Measurements from ENCODE around the gene SMARCC2.

SMARCC2 gene

DNA sequence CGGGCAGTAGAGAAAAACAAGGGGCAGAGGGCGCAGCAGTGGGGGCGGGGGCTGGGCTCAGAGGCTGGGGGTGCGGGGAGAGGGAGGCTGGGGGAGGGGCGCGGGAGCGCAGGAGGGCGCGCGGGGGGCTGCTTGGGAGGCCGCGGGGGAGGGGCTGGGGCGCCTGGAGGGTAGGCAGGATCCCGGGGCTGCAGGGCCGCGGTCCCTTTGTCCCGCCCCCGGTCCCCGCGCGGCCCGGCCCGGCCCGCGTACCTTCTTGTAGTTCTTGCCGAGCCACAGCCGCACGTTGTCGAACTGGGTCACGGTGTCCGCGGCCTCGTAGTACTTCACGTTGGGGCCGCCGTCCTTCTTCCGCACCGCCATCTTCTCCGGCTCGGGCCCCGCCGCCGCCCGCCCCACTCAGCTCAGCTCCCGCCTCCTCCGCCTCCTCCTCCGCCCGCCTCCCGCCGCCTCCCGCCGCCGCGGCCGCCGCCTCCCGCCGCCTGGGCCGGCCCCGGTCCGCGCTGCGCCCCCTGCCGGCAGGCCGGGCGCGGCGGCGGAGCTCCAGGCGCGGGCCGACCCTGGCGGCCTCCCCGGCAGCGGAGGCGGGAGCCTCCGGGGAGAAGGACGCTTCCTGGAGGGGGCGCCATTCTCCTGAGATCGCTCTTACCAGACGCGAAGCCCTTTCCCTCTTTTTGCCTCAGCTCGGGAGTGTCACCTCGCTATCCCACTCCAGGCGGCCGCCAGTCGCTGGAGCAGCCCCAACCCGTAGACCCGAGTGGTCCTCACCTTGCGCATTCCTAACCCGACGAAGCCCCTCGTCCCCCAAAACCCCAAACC, at the start of gene SMARCC2:
SMARCC2 (minus strand) TSS at position 385 of the 819 bp plus-strand sequence; CDS start at position 363, 22 bp downstream.
- DNase-seq: peak; percentile 78 to 87

DNA sequence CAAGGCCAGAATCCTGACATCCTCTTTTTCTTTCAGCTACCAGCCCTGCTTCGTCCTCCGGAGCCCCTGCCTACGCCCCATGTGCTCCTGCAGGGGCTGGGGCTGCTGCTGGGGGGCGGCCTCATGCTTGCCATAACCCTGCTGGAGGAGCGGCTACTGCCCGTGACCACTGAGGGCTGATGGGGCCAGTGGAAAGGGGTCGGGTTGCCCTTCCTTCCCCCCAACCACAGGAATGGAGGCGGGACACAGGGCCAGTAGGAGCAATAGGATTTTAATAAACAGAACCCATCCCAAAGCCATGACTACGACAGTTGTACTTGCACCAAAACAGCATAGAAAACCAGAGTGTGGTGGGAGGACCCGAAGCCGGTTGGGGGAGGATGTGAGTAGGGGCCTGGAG, 48.3 kb upstream of the SMARCC2 start:
- no peak for DNase-seq

DNA sequence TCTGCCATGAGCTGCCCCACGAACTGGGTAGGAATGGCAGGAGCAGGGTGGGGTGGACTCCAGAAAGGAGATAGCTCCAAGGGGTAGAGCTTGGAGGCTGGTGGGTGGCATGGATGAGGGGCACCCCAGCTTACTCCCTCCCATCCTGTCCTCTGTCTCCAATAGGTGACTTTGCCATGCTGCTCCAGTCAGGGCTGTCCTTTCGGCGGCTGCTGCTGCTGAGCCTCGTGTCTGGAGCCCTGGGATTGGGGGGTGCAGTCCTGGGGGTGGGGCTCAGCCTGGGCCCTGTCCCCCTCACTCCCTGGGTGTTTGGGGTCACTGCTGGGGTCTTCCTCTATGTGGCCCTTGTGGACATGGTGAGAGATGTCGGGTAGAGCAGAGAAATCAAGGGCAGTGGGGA, 47.7 kb upstream of the SMARCC2 start:
- no peak for DNase-seq

DNA sequence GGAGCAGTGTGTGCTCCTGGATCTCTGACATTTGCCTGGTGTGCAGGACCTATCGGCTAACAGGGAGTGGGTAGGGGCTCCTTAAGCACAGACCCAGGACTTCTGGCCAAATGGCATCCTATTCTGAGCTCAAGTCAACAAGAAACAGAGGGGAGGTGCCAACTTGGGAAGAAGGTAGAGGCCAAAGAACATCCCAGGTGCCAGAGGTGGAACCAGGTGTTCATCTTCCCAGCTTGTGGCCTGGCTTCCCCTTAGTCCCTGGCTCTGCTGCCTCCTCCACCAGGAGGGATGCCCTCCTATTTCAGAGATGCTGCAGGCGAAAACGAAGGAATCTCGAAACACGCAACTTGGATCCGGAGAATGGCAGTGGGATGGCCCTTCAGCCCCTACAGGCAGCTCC, 46.8 kb upstream of the SMARCC2 start:
- no peak for DNase-seq

DNA sequence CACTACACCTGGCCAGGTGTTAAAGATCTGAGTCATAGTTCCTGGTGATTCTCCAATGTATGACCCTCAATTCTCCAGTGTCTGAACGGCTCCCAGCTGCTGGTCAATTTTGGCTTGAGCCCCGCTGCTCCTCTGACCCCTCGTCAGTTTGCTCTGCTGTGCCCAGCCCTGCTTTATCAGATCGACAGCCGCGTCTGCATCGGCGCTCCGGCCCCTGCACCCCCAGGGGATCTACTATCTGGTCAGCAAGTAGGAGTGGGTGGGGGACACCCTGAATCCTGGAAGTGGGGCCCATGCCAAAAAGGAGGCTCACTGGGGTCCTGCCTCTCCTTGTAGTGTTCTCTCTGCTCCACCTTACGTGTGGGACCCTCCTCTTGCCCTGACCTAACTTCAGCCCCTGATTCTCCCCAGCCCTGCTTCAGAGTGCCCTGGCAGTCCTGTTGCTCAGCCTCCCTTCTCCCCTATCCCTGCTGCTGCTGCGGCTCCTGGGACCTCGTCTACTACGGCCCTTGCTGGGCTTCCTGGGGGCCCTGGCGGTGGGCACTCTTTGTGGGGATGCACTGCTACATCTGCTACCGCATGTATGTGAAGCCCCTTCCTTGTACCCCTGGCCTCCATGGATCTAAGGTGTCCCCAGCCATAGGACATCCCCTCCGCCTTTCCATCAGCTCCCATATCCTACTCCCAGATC, 45.6 kb upstream of the SMARCC2 start:
- no peak for DNase-seq

DNA sequence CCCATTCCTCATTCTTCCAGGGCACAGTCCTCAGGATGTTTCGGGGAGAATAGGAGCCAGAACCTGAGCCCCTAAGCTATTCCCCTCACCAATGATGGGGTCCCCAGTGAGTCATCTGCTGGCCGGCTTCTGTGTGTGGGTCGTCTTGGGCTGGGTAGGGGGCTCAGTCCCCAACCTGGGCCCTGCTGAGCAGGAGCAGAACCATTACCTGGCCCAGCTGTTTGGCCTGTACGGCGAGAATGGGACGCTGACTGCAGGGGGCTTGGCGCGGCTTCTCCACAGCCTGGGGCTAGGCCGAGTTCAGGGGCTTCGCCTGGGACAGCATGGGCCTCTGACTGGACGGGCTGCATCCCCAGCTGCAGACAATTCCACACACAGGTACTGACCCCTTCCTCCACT, 41.9 kb upstream of the SMARCC2 start:
- DNase-seq: no peak

DNA sequence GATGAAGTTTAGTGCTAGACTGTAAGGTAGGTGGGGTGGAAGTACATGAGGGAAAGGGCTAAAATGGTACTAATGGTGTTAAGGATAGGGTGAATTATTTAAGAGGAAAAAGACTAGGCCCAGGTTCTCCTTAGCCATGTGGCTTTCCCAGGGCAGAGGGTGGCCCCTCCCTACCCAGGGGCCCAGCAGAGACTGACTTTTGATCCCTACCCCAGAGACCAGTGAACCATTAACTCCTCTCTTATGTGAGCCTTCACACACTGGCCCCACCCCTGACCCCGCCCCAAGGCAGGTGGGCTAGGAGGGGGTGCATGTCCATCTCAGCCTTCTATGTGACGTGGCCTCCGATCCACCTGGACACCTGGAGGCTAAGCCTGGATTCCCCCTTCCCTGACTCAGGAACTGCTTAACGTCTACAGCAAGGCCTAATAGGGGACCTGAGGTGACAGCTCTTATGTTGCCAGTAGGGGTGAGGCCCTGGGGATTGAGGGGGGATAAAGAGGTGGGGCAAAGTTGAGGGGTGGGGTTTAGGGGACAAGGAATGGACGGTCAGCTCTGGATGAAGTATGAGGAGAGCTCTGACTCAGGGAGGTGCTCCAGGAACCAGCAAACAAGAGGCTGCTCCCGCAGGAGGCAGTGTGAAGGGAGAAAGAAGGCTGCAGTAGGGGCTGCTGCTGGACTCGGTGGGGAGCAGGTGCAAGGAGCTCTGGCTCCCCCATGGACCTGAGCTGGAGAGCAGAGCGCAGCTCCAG, 41.3 kb upstream of the SMARCC2 start:
- no peak for DNase-seq

DNA sequence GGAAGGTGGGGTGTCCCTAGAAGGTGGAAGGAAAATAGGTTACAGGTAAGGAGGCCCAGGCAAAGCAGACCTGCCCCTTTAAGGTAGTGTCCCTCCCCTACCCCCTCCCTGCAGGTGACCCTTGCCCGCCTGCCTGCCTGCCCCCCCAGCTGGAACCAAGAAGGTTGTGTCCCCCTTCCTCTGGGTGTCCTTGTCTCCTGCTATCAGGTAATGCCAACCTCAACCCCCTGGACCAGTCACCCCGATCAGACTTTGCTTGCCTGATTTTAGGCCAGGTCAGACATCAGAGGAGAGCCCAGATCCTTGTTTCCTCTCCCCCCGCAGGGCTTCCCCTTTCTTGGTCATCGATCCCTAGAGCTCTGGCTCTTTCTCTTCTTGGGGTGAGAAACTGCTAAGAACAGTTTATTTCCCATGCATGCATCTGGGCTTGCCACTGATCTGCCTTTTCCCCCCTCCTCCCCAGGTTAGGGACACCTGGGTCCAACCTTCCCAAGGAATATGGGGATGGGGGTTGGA, 40.7 kb upstream of the SMARCC2 start, which contains the start of gene SLC39A5:
SLC39A5 (plus strand) TSS at position 136 of the 516 bp plus-strand sequence. CDS start 1,224 bp downstream, outside the sequence.
- no peak for DNase-seq

DNA sequence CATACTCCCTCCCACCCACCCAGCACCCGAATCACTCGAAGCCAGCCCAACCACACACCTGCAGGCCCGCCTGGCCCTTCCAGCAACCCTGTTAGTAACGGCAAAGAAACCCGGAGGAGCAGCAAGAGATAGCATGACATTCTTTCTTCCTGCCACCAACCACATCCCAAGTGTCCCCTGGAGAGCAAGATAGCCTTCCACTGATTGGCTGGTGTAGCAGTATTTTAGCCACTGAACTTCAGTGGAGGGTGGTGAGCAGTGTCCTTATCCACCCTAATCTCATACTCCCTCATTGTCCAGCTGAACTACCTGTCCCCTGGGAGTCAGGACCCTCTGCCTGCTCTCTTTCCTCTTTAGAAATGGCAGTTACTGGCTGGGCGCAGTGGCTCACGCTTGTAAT, 39.8 kb upstream of the SMARCC2 start:
- DNase-seq: no peak

DNA sequence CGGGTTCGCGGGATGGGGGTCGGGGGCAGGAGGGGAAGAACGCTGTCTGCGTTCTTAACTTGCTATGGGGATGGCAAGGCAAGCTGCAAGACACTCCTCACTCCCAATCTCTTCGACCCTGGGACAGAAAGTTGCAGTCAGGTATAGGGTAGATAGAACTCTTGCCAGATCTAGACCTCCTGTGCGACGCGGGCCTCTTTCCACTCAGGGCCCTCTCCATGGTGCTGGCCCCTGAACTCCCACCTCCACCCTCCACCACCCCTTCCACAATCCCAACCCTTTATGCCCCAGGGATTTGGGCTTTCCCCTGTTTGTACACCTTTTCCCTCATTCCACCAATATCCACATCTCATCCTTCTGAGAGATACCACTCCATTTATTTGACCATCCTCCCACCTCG, 35.7 kb upstream of the SMARCC2 start:
- no peak for DNase-seq

DNA sequence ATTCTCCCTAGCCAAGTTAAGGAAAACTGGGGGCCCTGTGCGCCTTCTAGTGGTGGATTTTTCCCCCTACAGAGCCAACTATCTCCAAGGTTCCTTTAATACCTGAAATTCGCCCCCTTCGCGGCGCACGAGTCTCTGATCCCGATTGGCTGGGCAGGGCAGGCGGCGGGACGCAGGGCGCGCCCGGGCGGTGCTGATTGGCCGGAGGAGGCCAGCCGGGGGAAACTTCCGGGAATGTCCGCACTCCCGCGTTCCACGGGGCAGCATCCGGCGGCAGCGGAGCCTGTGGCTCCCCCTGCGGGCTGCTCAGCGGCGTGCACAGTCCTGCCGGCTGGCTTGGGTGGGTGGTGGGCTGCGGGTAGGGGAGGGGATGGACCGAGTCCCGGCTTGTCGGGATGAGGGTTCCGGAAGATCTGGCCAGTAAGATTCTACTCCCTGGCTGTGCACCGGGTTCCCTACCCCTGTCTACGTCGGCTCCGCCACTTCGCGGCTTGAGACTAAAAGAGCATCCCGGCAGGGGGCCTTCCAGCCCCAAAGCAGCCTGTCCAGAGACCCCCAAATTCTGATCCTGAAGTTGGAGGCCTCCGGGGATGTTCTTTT, 34.9 kb upstream of the SMARCC2 start, which contains the start of gene NABP2:
NABP2 (plus strand) TSS at position 241 of the 600 bp plus-strand sequence. CDS start 515 bp downstream, outside the sequence.
- DNase-seq: peak; percentile 94 to 96

DNA sequence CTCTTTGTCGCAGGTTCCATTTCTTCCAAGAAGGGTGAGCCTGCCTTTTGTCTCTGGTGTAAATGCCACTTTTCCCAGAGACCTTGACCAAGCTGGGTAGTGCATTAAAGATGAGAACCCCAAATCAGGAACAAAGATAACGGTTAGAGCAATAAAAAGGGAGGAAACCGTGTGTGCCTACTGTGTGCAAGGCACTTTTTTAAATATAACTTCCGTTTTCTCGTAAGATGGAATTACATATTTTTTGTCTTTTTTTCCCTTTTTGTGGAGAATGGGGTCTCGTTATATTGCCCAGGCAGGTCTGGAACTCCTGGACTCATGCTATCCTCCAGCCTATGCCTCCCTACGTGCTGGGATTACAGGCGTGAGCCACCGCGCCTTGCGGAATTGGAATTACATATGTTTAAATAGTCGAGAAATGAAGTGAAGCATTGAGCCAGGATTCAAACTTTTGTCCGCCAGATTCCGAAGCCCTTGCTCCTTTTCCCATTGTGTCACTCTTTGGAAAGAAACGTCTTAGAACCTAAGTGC, 34.4 kb upstream of the SMARCC2 start:
- no peak for DNase-seq

DNA sequence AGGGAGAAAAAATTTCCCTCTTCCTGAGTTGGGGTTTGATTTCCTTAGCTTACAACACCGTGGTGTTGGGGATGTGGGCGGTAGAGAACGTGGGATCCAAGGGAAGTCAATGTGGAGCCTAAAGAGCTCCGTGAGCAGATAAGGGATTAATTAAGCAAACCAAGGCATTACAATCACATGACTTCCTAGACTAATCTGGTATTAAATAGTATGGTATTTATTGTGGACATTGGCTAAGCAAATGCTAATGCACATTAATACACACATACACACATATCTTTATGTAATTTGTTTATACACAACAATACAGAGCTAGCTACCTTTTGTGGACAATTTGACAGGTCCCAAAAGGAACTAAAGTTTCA, 33.2 kb upstream of the SMARCC2 start:
- no peak for DNase-seq

DNA sequence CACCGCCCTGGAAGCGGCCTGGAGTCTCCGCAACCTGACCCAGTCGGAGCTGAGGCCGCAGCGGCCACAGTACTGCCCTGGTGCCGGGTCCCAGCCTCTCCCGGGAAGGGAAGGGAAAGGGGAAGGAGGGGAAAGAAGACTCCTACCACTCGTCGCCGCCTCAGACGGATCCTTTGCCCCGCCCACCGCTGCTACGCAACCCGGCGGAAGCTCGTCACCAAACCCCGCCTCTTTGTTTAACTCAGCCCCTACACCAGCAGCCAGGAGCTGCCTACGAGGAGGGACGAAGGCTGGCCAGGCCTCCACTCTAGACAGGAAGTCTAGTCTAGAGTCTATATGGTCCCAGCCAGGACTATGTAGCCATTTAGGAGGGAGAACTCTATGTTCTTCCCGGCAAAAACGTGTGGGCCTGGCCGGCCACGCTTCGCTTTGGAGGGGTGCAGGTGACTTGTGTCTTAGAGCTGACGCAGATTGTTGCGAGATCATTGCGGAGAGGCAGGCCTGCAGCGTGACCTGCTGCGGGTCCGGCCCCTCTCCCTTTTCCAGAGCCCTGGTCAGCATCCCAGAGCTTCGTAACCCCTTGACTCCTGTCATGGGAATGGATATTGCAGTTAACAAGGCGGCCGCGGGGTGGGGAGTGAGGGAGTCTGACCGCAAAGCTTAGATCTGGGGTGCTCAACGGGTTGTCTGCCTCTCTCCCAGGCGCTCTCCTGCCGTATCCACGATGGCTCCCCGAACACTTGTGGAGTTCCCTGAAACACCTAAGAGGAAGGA, 32.7 kb upstream of the SMARCC2 start, which contains the start of gene RNF41:
RNF41 (minus strand) TSS at position 166 of the 774 bp plus-strand sequence. CDS start 7,875 bp downstream, outside the sequence.
- DNase-seq: peak; percentile 94 to 97

DNA sequence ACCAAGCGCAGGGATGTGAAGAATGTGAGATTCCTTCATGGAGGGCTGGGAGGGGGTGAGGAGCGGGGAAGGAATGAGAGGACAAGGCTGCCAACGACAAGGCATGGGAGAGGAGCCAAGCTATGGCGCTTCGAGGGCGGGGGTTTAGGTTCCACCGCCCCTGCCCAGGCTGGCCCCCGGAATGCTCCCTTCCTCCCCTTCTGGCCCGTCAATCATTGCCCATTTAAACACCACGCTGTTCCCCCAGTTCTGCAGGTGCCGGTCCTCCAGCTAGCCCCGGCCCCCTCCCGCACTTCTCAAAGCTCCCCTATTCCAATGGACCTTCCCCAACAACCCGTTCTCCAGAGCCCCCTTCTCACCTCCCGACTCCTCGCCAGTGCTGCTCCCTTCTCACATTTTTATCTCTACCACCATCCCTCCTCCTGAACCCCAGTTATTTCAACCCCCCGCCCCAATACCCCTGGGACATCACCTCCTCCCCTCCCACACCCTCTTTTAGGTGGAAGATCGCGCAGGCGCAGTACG, 32.0 kb upstream of the SMARCC2 start:
- peak in 1 of 2 experiments; percentile 3 for DNase-seq

DNA sequence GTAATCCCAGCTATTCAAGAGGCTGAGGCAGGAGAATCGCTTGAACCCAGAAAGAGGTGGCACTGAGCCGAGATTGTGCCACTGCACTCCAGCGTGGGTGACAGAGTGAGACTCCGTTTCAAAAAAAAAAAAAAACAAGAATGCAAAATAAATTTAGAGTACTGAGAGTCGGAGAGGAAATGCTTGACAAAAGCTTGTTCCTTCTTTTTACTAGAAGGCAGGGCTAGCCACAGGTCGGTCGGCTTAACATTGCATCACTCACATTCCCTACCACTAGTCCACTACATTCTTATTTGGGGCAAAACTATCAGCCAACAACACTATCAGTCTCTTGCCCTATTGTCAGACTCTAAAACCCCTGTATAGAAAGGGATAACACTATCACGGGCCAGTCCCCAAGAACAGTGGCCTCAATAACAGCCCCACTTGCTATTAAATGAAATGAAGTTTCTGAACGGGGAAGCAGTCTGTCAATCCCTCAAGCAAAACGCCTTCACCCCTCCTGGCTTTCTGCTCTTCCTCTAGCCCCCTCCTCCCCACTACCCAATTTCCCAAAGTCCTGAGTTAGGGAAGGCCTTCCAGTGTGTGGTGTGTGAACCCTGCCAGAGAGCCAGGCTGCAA, 31.4 kb upstream of the SMARCC2 start:
- no peak for DNase-seq

DNA sequence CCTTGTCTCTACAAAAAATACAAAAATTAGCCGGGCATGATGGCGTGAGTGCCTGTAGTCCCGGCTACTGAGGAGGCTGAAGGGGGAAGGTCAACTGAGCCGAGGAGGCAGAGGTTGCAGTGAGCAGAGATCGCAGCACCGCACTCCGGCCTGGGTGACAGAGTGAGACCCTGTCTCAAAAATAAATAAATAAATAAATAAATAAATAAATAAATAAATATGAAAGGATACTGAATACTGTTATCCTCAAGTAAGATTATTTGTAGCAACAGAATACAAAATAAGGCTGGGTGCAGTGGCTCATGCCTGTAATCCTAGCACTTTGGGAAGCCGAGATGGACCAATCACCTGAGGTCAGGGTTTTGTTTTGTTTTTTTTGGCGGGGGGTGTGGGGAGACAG, 30.6 kb upstream of the SMARCC2 start:
- no peak for DNase-seq

DNA sequence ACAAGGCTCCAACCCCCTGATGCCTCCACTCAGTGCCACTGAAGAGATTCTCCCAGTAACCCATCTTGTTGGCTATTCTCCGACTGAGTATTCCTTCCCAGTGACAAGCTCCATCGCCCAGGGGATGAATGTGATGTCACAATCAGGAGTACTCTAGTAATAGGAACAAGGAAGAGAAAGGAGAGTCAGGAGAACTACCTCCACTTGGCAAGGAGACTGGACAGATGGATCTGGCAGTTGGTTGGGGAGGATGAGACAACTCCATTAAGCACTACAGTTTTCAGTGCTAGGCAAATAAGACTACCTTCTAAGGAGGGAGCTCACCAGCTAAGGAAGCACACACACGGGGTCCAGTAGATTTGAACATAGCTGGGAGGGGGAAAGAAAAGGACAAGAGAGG, 27.2 kb upstream of the SMARCC2 start:
- DNase-seq: no peak

DNA sequence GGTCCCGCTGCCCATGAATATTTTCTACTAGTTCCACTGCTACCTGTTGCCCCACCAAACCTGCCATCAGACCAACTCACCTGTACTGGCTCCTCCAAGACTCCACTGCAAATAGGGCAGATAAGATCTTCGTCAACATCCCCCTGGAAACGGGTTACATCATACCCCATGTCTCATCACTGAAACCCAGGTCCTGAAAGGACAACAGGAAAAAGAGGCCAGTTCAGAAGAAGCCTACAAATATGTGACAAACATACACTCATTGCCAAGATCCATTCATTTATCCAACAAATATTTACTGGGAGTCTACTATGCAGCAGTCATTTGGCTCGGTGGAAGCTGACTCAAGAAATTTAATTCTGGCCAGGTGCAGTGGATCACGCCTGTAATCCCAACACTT, 24.6 kb upstream of the SMARCC2 start:
- no peak for DNase-seq

DNA sequence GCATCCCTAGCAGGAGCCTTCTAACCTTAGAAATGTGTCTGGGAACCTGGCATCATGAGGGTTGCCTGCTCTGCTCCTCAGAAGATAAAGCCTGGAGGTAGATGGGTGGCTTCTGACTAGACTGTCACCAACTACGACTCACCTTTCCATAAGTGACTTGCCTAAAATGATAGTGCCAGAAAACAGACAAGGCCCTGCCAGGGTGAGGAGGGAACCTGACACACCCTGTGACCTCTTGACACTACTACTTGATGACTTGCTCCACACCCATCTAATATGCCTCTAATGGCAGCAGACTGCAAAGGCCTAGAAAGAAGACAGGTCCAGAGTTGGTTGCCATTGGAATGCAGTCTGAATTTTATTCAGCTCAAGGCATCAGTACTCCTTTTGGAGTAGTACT, 23.1 kb upstream of the SMARCC2 start:
- no peak for DNase-seq

DNA sequence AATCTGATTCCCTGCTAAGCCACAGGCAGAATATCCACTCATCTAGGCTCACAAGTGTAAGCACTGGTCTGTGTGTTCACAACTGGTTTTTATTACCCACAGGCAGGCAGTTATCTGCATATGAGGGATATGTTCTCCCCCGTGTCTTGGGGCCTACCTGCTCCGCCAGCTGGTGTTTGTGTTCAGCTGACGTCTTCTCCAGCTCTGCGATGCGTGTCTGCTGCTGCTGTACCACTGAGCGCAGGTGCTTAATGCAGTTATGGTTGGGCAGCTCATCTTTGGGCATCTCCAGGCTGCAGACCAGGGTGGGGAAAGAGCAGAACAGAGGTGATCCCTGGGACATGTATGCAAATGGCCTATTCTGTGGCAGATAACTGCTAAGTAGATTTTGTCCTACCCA, 18.7 kb upstream of the SMARCC2 start:
- no peak for DNase-seq
